H9 (cell line): Measurements from ENCODE around the gene PPP1R14C. TPM values are rescaled to one million over a fixed set of nuclear protein-coding genes. Genes with fewer than 3 reads are reported as not detected.

Experiments used
- DNase-seq: peaks from one replicate; pipeline ENCODE4 v3.0.0-alpha.2; 2017
- H2AFZ ChIP-seq: one replicate; pipeline ENCODE4 v1.6.1; 2013; ENCODE audit warnings: mild to moderate bottlenecking, low read length, control low read depth, moderate library complexity
- H2AK5ac ChIP-seq: 2 replicates; pipeline ENCODE4 v1.6.1; 2013; ENCODE audit warnings: low read length, control low read depth, mixed read lengths; ENCODE audit not compliant: insufficient read length
- H2BK120ac ChIP-seq: one replicate; pipeline ENCODE4 v1.6.1; 2013; ENCODE audit warnings: low read depth, mild to moderate bottlenecking, low read length, control low read depth, inconsistent platforms; ENCODE audit not compliant: poor library complexity, severe bottlenecking
- H2BK12ac ChIP-seq: 2 replicates; pipeline ENCODE4 v1.6.1; 2013; ENCODE audit warnings: low read length, control low read depth, mixed read lengths, low read depth; ENCODE audit not compliant: insufficient read length
- H2BK15ac ChIP-seq: 2 replicates; pipeline ENCODE4 v1.6.1; 2013; ENCODE audit warnings: low read depth, low read length, control low read depth
- H2BK20ac ChIP-seq: one replicate; pipeline ENCODE4 v1.6.1; 2013; ENCODE audit warnings: low read depth, mild to moderate bottlenecking, low read length, control low read depth, inconsistent platforms; ENCODE audit not compliant: poor library complexity, severe bottlenecking
- H2BK5ac ChIP-seq: 2 replicates; pipeline ENCODE4 v1.6.1; 2013; ENCODE audit warnings: low read length, control low read depth, mixed read lengths; ENCODE audit not compliant: insufficient read length
- H3K14ac ChIP-seq: 2 replicates; pipeline ENCODE4 v1.6.1; 2013; ENCODE audit warnings: low read length, control low read depth; ENCODE audit not compliant: insufficient read depth
- H3K18ac ChIP-seq: 2 replicates; pipeline ENCODE4 v1.6.1; 2013; ENCODE audit warnings: low read depth, mild to moderate bottlenecking, mixed read lengths, low read length, control low read depth; ENCODE audit not compliant: insufficient read length
- H3K23ac ChIP-seq: 2 replicates; pipeline ENCODE4 v1.6.1; 2013; ENCODE audit warnings: low read length, control low read depth, mixed read lengths, low read depth; ENCODE audit not compliant: insufficient read length
- H3K23me2 ChIP-seq: 2 replicates; pipeline ENCODE4 v1.6.1; 2013; ENCODE audit warnings: low read depth, mild to moderate bottlenecking, mixed read lengths, low read length, control low read depth; ENCODE audit not compliant: insufficient read length, poor library complexity, severe bottlenecking
- H3K27ac ChIP-seq: 2 replicates; pipeline ENCODE4 v1.5.1; 2013; ENCODE audit warnings: low read length, control low read depth, mixed read lengths, low read depth; ENCODE audit not compliant: insufficient read length
- H3K27me3 ChIP-seq: 2 replicates; pipeline ENCODE4 v1.6.1; 2013; ENCODE audit warnings: low read length, control low read depth, inconsistent platforms; ENCODE audit not compliant: insufficient read depth
- H3K4ac ChIP-seq: 2 replicates; pipeline ENCODE4 v1.6.1; 2013; ENCODE audit warnings: low read depth, mild to moderate bottlenecking, control low read depth, inconsistent platforms, low read length, moderate library complexity
- H3K4me1 ChIP-seq: 2 replicates; pipeline ENCODE4 v1.6.1; 2013; ENCODE audit warnings: low read length, control low read depth, inconsistent platforms; ENCODE audit not compliant: insufficient read depth
- H3K4me2 ChIP-seq: 2 replicates; pipeline ENCODE4 v1.6.1; 2013; ENCODE audit warnings: low read length, control low read depth, mixed read lengths; ENCODE audit not compliant: insufficient read length, insufficient read depth
- H3K56ac ChIP-seq: 2 replicates; pipeline ENCODE4 v1.6.1; 2013; ENCODE audit warnings: low read depth, mild to moderate bottlenecking, mixed read lengths, low read length, control low read depth; ENCODE audit not compliant: insufficient read length
- H3K79me1 ChIP-seq: 2 replicates; pipeline ENCODE4 v1.6.1; 2013; ENCODE audit warnings: low read depth, mild to moderate bottlenecking, moderate library complexity, low read length, control low read depth, inconsistent platforms; ENCODE audit not compliant: insufficient read depth, poor library complexity, severe bottlenecking
- H3K79me2 ChIP-seq: 2 replicates; pipeline ENCODE4 v1.6.1; 2013; ENCODE audit warnings: low read length, control low read depth, inconsistent platforms; ENCODE audit not compliant: insufficient read depth
- H3K9ac ChIP-seq: 2 replicates; pipeline ENCODE4 v1.6.1; 2013; ENCODE audit warnings: low read length, control low read depth, mixed read lengths; ENCODE audit not compliant: insufficient read length; ENCODE audit errors: extremely low read depth
- H3K9me3 ChIP-seq: one replicate; pipeline ENCODE4 v1.6.1; 2013; ENCODE audit warnings: low read depth, low read length, inconsistent platforms; ENCODE audit not compliant: control insufficient read depth
- H3T11ph ChIP-seq: one replicate; pipeline ENCODE4 v1.6.1; 2013; ENCODE audit warnings: mild to moderate bottlenecking, low read length, control low read depth, inconsistent platforms
- H4K20me1 ChIP-seq: one replicate; pipeline ENCODE4 v1.6.1; 2013; ENCODE audit not compliant: control insufficient read depth, insufficient read length, insufficient read depth
- H4K5ac ChIP-seq: 2 replicates; pipeline ENCODE4 v1.6.1; 2013; ENCODE audit warnings: low read depth, mild to moderate bottlenecking, mixed read lengths, low read length, control low read depth; ENCODE audit not compliant: insufficient read length
- H4K8ac ChIP-seq: replicated peaks from 2 replicates; pipeline ENCODE4 v1.6.1; 2013; ENCODE audit warnings: low read length, control low read depth, mixed read lengths, low read depth; ENCODE audit not compliant: insufficient read length
- H4K91ac ChIP-seq: 2 replicates; pipeline ENCODE4 v1.6.1; 2013; ENCODE audit warnings: low read depth, mild to moderate bottlenecking, moderate library complexity, mixed read lengths, low read length, control low read depth; ENCODE audit not compliant: insufficient read length
- H3K27ac Mint-ChIP-seq, 3 experiments: 2 replicates in 2 of 3; 3 replicates in 1 of 3; pipeline ENCODE4 v1.8.0; 2020 to 2021; ENCODE audit warnings: mixed read lengths in 3 of 3, mild to moderate bottlenecking in 1 of 3, moderate library complexity in 1 of 3
- H3K27me3 Mint-ChIP-seq: 2 replicates; pipeline ENCODE4 v1.8.0; 2021; ENCODE audit warnings: low read depth, mild to moderate bottlenecking, moderate library complexity, mixed read lengths
- H3K36me3 Mint-ChIP-seq, 3 experiments: 2 replicates in 2 of 3; 3 replicates in 1 of 3; pipeline ENCODE4 v1.8.0; 2020 to 2021; ENCODE audit warnings: low read depth in 3 of 3, mixed read lengths in 3 of 3; ENCODE audit not compliant: insufficient read depth in 1 of 3
- H3K4me1 Mint-ChIP-seq, 2 experiments: 2 replicates each; pipeline ENCODE4 v1.8.0; 2020; ENCODE audit warnings: mixed read lengths in 2 of 2
- H3K4me3 Mint-ChIP-seq, 2 experiments: 2 replicates in 1 of 2; 3 replicates in 1 of 2; pipeline ENCODE4 v1.8.0; 2020 to 2021; ENCODE audit warnings: mild to moderate bottlenecking in 2 of 2, mixed read lengths in 2 of 2, moderate library complexity in 1 of 2
- H3K9me3 Mint-ChIP-seq, 2 experiments: 2 replicates in 1 of 2; 3 replicates in 1 of 2; pipeline ENCODE4 v1.8.0; 2020; ENCODE audit warnings: mild to moderate bottlenecking in 2 of 2, mixed read lengths in 2 of 2, moderate library complexity in 1 of 2
- WGBS: extraction: QIAGEN DNeasy Blood & Tissue Kit; methylation state at CpG from one replicate; pipeline ENCODE4 v1.1.7; 2013; ENCODE audit warnings: missing lambda C conversion rate, low lambda C conversion rate, mixed read lengths; ENCODE audit not compliant: insufficient read length; ENCODE audit errors: extremely low coverage; 5-methylcytosine and 5-hydroxymethylcytosine counted together
- total RNA-seq: library from RNA; stranded (reverse); gene quantifications from 2 replicates; pipeline ENCODE4 v1.2.1, GENCODE V29; 2021
- TF ChIP-seq, protein P1 (sequence below): fragments of 200-600 bp; sonication (generic); conservative IDR thresholded peaks from 3 replicates; pipeline ENCODE4 v1.8.0; 2021; ENCODE audit warnings: antibody characterized with exemption, mild to moderate bottlenecking

Gene PPP1R14C
- total RNA-seq, 1 experiment from 2014 or later = 0.37 TPM

DNA sequence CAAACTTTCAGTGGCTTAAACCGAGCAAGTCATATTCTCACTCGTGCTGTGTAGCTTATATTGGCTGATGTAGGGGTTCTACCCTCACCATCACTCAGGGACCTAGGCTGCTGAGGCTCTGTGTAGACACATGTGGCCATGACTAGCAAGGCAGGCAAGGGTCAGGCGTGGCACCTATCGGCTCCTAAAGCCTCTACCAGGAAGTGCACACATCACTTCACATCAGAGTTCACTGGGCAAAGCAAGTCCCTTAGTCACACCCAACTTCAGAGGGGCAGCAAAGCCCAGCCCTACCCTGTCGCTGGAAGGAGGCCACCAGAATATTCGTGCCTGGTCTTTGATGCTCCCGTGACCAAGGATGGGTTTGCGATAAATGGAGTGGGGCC lies 42.9 kb downstream of the PPP1R14C start:
- H4K91ac ChIP-seq = no peak overlapping the region
- TF ChIP-seq, protein P1, sequence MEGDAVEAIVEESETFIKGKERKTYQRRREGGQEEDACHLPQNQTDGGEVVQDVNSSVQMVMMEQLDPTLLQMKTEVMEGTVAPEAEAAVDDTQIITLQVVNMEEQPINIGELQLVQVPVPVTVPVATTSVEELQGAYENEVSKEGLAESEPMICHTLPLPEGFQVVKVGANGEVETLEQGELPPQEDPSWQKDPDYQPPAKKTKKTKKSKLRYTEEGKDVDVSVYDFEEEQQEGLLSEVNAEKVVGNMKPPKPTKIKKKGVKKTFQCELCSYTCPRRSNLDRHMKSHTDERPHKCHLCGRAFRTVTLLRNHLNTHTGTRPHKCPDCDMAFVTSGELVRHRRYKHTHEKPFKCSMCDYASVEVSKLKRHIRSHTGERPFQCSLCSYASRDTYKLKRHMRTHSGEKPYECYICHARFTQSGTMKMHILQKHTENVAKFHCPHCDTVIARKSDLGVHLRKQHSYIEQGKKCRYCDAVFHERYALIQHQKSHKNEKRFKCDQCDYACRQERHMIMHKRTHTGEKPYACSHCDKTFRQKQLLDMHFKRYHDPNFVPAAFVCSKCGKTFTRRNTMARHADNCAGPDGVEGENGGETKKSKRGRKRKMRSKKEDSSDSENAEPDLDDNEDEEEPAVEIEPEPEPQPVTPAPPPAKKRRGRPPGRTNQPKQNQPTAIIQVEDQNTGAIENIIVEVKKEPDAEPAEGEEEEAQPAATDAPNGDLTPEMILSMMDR = no peak
- no peak overlapping the region for H3K4ac ChIP-seq
- H3K9me3 Mint-ChIP-seq = peaks cover 0 to 2% of the 10 kb centered on the region in 2 experiments; a peak in 2 of 5 replicates
- H3K4me2 ChIP-seq = no peak overlapping the region
- H2BK20ac ChIP-seq = no peak overlapping the region
- no peak overlapping the region for H2BK5ac ChIP-seq
- no peak overlapping the region for H3K4me3 Mint-ChIP-seq
- no peaks in the 10 kb centered on the region for H3K4me1 ChIP-seq
- H3K27me3 ChIP-seq = no peaks in the 10 kb centered on the region
- H3K14ac ChIP-seq = no peak overlapping the region
- H4K20me1 ChIP-seq = no peaks in the 10 kb centered on the region
- H3K27ac Mint-ChIP-seq = no peak overlapping the region
- no peaks in the 10 kb centered on the region; a peak in 2 of 7 replicates for H3K36me3 Mint-ChIP-seq
- H3K56ac ChIP-seq = no peak overlapping the region
- no peak overlapping the region for H3K27ac ChIP-seq
- no peak overlapping the region for H3T11ph ChIP-seq
- H2BK12ac ChIP-seq = no peak overlapping the region
- no peak for DNase-seq
- H2AFZ ChIP-seq = no peak overlapping the region
- H3K23me2 ChIP-seq = no peaks in the 10 kb centered on the region
- no peak overlapping the region for H4K5ac ChIP-seq
- H2AK5ac ChIP-seq = no peak overlapping the region
- H3K9ac ChIP-seq = no peak overlapping the region
- no peaks in the 10 kb centered on the region for H3K79me2 ChIP-seq
- no peak overlapping the region for H3K18ac ChIP-seq
- H4K8ac ChIP-seq = no peak overlapping the region
- no peak overlapping the region for H3K23ac ChIP-seq
- no peak overlapping the region for H2BK15ac ChIP-seq
- no peak overlapping the region for H2BK120ac ChIP-seq
- no peaks in the 10 kb centered on the region for H3K4me1 Mint-ChIP-seq
- H3K9me3 ChIP-seq = no peaks in the 10 kb centered on the region
- WGBS = no CpG with 5 or more reads among the region's 8 CpGs
- peaks cover 4% of the 10 kb centered on the region for H3K27me3 Mint-ChIP-seq
- no peaks in the 10 kb centered on the region for H3K79me1 ChIP-seq
